GM19238 (cell line): Measurements from ENCODE around the gene ATF7.
"Not testable (repeated sequence)": the region's sequence is repeated elsewhere in the genome, so short reads cannot be mapped to it uniquely, and the experiment has no call there.

Experiments
- DNase-seq: peaks from one replicate; pipeline ENCODE4 v3.0.0; 2011; ENCODE audit warnings: low spot score; ENCODE audit not compliant: insufficient read length

Gene ATF7

GRCh38 chr12:53625946-53626701 lies at the start of gene ATF7:
Gene ATF7, minus strand, starts transcription at chr12:53626382. Its CDS starts 25,382 bp downstream, at chr12:53601000.
- peak; percentile 92 for DNase-seq

GRCh38 chr12:53674977-53675700 lies 49.0 kb upstream of the ATF7 start:
- no peak for DNase-seq

GRCh38 chr12:53670971-53671370 lies 44.8 kb upstream of the ATF7 start:
- DNase-seq, result no peak

- no peak for DNase-seq
Measured at GRCh38 chr12:53670308-53670707, 44.1 kb upstream of the ATF7 start.

GRCh38 chr12:53667080-53667479 lies 40.9 kb upstream of the ATF7 start:
- no peak for DNase-seq

- no peak for DNase-seq
Measured at GRCh38 chr12:53664936-53665335, 38.8 kb upstream of the ATF7 start.

GRCh38 chr12:53664191-53664590 lies 38.0 kb upstream of the ATF7 start:
- no peak for DNase-seq

GRCh38 chr12:53660041-53660440 lies 33.9 kb upstream of the ATF7 start:
- DNase-seq, result no peak

GRCh38 chr12:53659571-53659981 lies 33.4 kb upstream of the ATF7 start:
- DNase-seq, result no peak

- DNase-seq, result no peak
Measured at GRCh38 chr12:53659011-53659551, 32.9 kb upstream of the ATF7 start.

GRCh38 chr12:53657041-53657440 lies 30.9 kb upstream of the ATF7 start:
- no peak for DNase-seq

- no peak for DNase-seq
Measured at GRCh38 chr12:53653595-53653994, 27.4 kb upstream of the ATF7 start.

GRCh38 chr12:53652366-53652765 lies 26.2 kb upstream of the ATF7 start:
- no peak for DNase-seq

GRCh38 chr12:53651737-53652136 lies 25.6 kb upstream of the ATF7 start:
- no peak for DNase-seq

GRCh38 chr12:53646300-53646699 lies 20.1 kb upstream of the ATF7 start:
- not testable (repeated sequence) for DNase-seq

GRCh38 chr12:53645165-53645564 lies 19.0 kb upstream of the ATF7 start:
- DNase-seq, result no peak

- DNase-seq, result no peak
Measured at GRCh38 chr12:53644133-53644532, 18.0 kb upstream of the ATF7 start.

GRCh38 chr12:53643232-53643979 lies 17.2 kb upstream of the ATF7 start:
- DNase-seq, result no peak

GRCh38 chr12:53638057-53638456 lies 11.9 kb upstream of the ATF7 start:
- no peak for DNase-seq

- no peak for DNase-seq
Measured at GRCh38 chr12:53636641-53637040, 10.5 kb upstream of the ATF7 start.

GRCh38 chr12:53635708-53636107 lies 9.5 kb upstream of the ATF7 start:
- DNase-seq, result not testable (repeated sequence)

GRCh38 chr12:53631721-53632120 lies 5.5 kb upstream of the ATF7 start:
- DNase-seq, result no peak
